ENCODE measurements around the gene ZRANB3.

DNA sequence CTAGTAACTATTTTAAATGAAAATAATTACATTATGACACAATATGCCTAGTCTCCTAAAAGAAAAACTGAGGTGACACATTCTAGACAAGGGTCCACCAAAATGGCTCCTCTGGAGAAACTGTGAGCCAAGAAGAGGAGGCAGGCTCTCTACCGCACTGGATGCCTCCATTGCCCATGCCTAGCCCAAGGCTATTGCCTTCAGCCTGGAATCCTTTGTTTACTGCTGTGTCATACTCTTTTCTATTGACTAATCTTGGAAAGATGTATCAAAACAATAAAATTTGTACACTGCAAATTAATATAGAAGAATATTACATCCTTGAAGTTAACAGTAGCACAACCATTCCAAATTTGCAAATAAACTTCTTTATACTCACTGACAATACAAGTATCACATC is 311.8 kb downstream of the ZRANB3 start:
- TF ChIP-seq EZH2 (IDR thresholded peaks at IDR 0.05) (no peak), POLR2AphosphoS5 (IDR thresholded peaks at IDR 0.05; ENCODE audit: borderline replicate concordance, low read depth, low read length) (no peak)
